Tibial artery (tissue), 4 donors: ENCODE data around the gene MMS19.

ENCODE experiments used
- DNase-seq, 2 donors: peaks; one replicate each; pipeline ENCODE4 v3.0.0-alpha.2; 2019
- H3K27ac ChIP-seq, 2 donors: fragments of 200-600 bp; sonication (generic) in 1 of 2; 1 replicate in 1 of 2; 2 replicates in 1 of 2; pipeline ENCODE4 v1.5.1; 2018 to 2019; ENCODE audit warnings: mild to moderate bottlenecking in 1 of 2
- H3K27me3 ChIP-seq, 2 donors: fragments of 200-600 bp; sonication (generic) in 1 of 2; one replicate each; pipeline versions ENCODE4 v1.5.1 to v1.6.0; 2016 to 2019
- H3K36me3 ChIP-seq, 3 donors: fragments of 200-600 bp; sonication (generic) in 2 of 3; one replicate each; pipeline ENCODE4 v1.5.1; 2016 to 2019; ENCODE audit warnings: mild to moderate bottlenecking in 2 of 3
- H3K4me1 ChIP-seq, 4 donors: fragments of 200-600 bp; sonication (generic) in 2 of 4; 1 replicate in 3 of 4; 2 replicates in 1 of 4; pipeline ENCODE4 v1.5.1; 2016 to 2019
- H3K4me3 ChIP-seq, 2 donors: fragments of 200-600 bp; sonication (generic) in 1 of 2; 1 replicate in 1 of 2; 2 replicates in 1 of 2; pipeline ENCODE4 v1.5.1; 2018 to 2019; ENCODE audit warnings: mild to moderate bottlenecking in 2 of 2
- H3K9me3 ChIP-seq, 3 donors: fragments of 200-600 bp; sonication (generic) in 1 of 3; one replicate each; pipeline ENCODE4 v1.5.1; 2016 to 2019
- intact Hi-C: fragments of 100-400 bp; cut with DNase I; formaldehyde crosslinking; loops from one replicate; pipeline ENCODE4 v1.15.0; 2023; ENCODE audit warnings: low total_unique reads
- TF ChIP-seq, protein P1 (sequence below), 2 experiments: fragments of 200-600 bp in 1 of 2; fragments of 450-650 bp in 1 of 2; IDR thresholded peaks; one replicate each; pipeline ENCODE4 v1.5.1; 2017 to 2019; ENCODE audit warnings: antibody characterized with exemption in 2 of 2, mild to moderate bottlenecking in 1 of 2, moderate library complexity in 1 of 2

MMS19 gene

DNA sequence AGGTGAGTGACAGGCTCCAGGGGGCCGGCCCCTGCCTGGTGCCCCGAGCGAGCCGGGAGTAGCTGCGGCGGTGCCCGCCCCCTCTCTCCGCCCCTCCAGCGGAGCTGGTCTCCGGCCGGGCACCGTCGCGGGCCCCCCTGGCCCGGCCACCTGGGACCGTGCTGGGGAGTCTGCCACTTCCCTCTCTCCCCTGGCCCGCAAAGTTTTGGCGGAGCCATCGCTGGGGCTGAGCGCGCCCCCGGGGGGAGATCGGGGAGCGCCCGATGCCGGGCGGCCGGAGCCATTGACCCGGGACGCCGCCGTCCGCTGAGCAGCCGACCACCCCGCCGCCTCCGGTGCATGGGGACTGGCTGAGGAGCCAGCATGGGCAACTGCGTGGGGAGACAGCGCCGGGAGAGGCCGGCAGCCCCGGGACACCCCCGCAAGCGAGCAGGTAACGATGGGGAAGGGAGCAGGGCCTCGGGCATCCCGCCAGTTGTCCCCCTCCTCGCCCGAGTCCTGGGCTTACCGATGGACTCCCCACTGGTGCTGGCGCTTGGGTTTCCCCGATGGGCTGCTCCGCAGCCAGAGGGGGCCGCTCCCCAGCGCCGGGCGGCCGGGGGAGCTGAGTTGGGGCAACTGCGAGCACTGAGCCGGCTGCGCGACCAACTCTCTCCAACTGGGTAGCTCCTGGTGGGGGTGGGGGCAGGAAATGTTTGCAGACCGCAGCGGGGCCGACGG is 779 bp upstream of the MMS19 start, which contains the start of gene UBTD1:
UBTD1 (plus strand) TSS at position 84 of the 720 bp plus-strand sequence; CDS start at position 364, 280 bp downstream.
- Histone ChIP-seq H3K4me1 (peaks cover 0 to 43% (median 23%) of the 10 kb centered on the region in 4 donors), H3K27ac (peak within 1 kb of the TSS; percentile 87 to 98), H3K27me3 (no peaks in the 10 kb centered on the region), H3K36me3 (no peaks in the 10 kb centered on the region), H3K4me3 (peak within 1 kb of the TSS; percentile 82 to 97), H3K9me3 (no peaks in the 10 kb centered on the region)
- intact Hi-C loops = no loop called here
- TF ChIP-seq, protein P1, sequence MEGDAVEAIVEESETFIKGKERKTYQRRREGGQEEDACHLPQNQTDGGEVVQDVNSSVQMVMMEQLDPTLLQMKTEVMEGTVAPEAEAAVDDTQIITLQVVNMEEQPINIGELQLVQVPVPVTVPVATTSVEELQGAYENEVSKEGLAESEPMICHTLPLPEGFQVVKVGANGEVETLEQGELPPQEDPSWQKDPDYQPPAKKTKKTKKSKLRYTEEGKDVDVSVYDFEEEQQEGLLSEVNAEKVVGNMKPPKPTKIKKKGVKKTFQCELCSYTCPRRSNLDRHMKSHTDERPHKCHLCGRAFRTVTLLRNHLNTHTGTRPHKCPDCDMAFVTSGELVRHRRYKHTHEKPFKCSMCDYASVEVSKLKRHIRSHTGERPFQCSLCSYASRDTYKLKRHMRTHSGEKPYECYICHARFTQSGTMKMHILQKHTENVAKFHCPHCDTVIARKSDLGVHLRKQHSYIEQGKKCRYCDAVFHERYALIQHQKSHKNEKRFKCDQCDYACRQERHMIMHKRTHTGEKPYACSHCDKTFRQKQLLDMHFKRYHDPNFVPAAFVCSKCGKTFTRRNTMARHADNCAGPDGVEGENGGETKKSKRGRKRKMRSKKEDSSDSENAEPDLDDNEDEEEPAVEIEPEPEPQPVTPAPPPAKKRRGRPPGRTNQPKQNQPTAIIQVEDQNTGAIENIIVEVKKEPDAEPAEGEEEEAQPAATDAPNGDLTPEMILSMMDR (IDR thresholded peaks at IDR 0.05) = no peak
- peak; percentile 61 to 82 for DNase-seq

DNA sequence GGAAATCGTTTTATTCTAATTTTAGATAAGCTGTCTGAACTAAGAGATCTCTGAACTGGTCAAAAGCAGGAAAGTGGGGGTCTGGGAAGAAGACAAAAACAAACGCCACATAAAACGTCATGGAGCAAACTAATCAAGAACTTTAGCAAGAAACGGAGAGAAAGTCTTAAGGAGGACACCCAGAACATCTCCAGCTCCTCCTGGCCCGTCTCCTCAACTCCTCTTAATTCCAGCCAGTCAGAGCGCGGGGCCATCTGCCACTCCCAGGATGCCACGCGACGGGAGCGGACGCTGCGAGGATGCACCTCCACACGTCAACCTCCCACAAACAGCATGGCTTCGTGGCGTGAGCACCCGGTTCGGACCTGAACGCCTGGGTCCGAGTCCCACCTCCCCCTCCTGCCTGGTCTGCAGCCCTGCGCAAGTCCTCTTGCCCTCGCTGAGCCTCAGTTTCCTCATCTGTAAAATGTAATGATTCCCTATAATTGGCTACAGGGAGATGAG is 598 bp downstream of the MMS19 start:
- TF ChIP-seq, protein P1 (IDR thresholded peaks at IDR 0.05) = no peak
- peak overlapping the region; percentile 82 to 97 for H3K4me3 ChIP-seq
- H3K9me3 ChIP-seq = no peaks in the 10 kb centered on the region
- H3K4me1 ChIP-seq = peaks cover 0 to 43% (median 23%) of the 10 kb centered on the region in 4 donors
- H3K27me3 ChIP-seq = no peaks in the 10 kb centered on the region
- DNase-seq = peak; percentile 88 to 89
- peak overlapping the region; percentile 87 to 98 for H3K27ac ChIP-seq
- intact Hi-C loops = no loop called here
- peaks cover 0 to 3% (median 0%) of the 10 kb centered on the region in 3 donors for H3K36me3 ChIP-seq

DNA sequence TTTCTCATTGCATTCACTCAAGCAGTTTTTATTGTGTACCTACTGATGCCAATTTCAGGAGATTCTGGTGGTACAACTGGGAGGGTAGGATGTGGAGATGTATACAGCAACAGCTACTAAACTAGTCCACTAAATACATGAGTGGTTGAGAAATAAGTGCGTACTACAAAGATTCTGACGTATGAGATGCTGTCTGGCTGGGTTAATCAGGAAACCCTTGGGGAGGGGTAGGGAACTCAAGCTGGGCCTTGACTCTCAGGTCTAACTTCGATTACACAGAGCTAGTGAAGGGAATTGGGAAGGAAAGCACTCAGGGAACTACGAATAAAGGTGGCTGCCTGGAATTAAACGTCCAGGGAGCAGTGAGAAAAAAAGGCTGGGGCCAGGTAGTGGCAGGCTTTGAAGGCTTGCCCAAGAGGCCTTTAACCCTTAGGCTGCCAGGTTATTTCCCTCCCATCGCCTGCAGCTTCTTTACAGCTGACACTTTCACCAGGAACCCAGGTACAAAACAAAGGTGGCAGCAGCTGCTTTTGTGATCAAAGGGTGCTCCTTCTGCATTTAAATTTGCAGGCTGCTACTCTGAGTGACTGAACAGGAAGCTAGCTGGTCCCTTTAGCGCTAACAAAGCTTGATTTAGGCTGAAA is 3.2 kb downstream of the MMS19 start:
- TF ChIP-seq, protein P1 (IDR thresholded peaks at IDR 0.05) = no peak
- H3K36me3 ChIP-seq = peaks cover 0 to 3% (median 0%) of the 10 kb centered on the region in 3 donors
- H3K4me3 ChIP-seq = no peak overlapping the region
- no peaks in the 10 kb centered on the region for H3K9me3 ChIP-seq
- intact Hi-C loops = no loop called here
- H3K4me1 ChIP-seq = peaks cover 0 to 48% (median 30%) of the 10 kb centered on the region in 4 donors
- no peak overlapping the region for H3K27ac ChIP-seq
- no peak for DNase-seq
- no peaks in the 10 kb centered on the region for H3K27me3 ChIP-seq

DNA sequence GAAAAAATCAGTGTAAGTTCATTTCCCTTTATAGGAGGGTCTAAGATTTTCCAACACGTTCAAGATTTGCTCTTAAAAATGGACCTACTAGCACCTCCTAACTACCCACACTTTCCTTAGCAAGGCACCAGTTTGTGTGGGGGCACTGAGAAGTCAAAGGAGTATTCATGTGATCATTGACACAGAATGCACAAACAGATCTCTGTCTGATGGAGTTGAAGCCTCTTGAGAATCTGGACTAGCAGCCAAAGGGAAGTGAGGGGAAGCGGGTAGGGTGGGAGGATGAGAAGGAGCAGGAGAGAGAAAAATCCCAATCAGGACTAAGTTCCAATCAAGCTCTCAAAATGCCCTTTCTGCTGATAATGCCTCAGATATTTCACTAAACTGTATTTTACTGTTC is 4.1 kb downstream of the MMS19 start:
- no peaks in the 10 kb centered on the region for H3K9me3 ChIP-seq
- H3K27me3 ChIP-seq = no peaks in the 10 kb centered on the region
- intact Hi-C loops = no loop called here
- peak overlapping the region in 1 of 2 donors; percentile 2 for H3K27ac ChIP-seq
- H3K36me3 ChIP-seq = peaks cover 0 to 3% (median 0%) of the 10 kb centered on the region in 3 donors
- H3K4me1 ChIP-seq = peaks cover 0 to 53% (median 30%) of the 10 kb centered on the region in 4 donors
- TF ChIP-seq, protein P1 (IDR thresholded peaks at IDR 0.05) = no peak
- no peak for DNase-seq
- no peak overlapping the region for H3K4me3 ChIP-seq

DNA sequence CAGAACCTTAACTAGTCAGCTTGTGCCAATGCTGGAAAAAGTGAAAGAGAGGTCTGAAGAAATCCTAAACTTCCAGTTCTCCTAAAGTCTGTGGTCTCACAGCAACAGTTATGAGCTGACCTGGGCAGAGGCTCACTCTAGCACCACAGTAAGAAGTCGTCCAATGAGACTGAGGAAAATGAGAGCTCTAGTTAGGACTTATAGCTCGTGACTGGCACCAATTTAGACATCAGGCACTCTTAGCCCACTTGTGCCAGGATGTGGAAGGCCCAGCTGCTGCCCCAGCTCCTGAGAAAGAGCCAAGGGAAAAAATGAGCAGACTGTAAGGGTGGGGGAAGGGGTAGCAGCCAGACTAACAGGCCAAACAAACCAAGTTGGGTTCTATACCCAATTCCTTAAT is 7.6 kb downstream of the MMS19 start:
- DNase-seq = peak in 1 of 2 donors; percentile 70
- Histone ChIP-seq H3K4me1 (peaks cover 0 to 42% (median 29%) of the 10 kb centered on the region in 4 donors), H3K27me3 (no peaks in the 10 kb centered on the region), H3K36me3 (peaks cover 0 to 3% (median 0%) of the 10 kb centered on the region in 3 donors), H3K4me3 (no peak overlapping the region), H3K27ac (peak overlapping the region; percentile 59 to 68), H3K9me3 (no peaks in the 10 kb centered on the region)
- intact Hi-C loops = no loop called here
- TF ChIP-seq, protein P1 (IDR thresholded peaks at IDR 0.05) = no peak
